GM19328 (cell line): ENCODE results near the gene KLHL7.
"Not testable (repeated sequence)": the region's sequence is repeated elsewhere in the genome, so short reads cannot be mapped to it uniquely, and the experiment has no call there.

Source experiments
- ATAC-seq: cut with Tn5 transposase; IDR thresholded peaks from one replicate; pipeline ENCODE4 v1.9.1; 2021; ENCODE audit warnings: mild to moderate bottlenecking, moderate library complexity; ENCODE audit not compliant: unreplicated experiment

Gene KLHL7

DNA sequence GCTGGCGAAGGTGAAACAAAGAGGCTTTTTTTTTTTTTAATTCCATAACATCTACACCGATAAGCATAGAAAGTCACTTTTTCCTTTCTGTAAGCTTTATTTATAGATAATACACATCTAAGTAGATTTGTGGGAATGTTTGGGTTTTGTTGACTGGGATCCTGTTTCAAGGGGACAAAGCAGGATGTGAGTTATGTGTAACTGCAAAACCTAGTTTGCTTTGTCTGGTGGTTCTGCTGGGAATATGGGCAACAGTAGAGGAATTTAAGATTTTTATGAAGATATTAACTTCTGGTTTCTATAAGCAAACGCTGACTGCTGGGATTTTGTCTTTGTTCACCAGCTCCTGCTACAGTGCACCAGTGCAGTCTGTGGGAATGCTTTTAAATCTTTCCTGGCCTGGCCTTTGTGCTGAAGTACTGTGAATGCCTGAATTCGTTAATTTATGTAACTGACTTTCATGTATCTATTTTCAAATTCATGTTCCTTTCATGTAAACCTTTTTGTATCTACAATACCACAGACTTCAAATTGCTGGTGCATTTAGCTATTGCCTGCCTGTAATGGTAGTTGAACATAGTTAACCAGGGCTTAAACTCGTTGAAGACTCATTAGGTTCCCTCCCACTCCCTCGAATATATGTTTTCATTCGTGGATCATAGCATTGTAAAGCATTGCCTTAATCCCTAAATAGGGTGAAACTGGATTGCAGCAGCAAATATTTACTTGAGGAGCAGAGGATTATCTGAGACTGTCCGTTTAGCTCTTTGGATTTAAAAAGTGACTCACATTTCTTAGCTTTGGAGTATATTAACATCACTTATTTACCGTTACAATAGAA lies 1.5 kb downstream of the KLHL7 start:
- no peak for ATAC-seq

DNA sequence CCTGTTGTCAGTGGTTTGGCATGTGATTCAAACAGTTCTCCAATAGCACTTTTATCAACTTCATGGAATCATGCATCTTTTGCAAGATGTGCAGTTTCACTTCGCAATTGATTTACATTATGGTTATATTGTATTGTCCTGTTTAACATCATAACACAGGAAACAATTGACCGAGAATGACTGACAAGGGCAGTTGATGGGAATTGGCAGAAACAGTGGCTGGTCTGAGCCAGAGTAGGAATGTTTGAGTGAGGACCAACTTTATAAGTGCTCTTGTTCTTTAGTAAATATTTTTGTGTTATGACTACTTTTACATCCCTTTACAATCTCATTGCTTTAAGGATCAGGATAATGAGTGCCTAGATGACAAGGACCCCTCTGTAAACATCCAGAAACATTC lies 2.2 kb downstream of the KLHL7 start:
- ATAC-seq = no peak

DNA sequence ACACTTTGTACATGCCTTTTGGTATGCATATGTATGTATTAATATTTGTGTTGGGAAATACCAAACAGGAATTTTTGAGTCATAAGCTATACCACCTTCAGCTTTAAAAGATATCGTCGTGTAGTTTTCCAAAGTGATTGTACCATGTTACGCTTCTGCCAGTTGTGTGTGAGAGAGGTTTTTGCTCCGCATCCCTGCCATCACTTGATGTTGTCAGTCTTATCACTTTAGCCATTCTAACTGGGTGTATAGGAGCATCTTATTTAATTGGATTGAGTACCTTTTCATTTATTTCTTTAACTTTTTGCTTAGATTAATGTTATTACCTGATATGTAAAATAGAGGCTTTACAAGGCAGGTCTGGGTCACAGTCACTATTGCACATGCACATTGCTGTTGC lies 3.4 kb downstream of the KLHL7 start:
- ATAC-seq = no peak

DNA sequence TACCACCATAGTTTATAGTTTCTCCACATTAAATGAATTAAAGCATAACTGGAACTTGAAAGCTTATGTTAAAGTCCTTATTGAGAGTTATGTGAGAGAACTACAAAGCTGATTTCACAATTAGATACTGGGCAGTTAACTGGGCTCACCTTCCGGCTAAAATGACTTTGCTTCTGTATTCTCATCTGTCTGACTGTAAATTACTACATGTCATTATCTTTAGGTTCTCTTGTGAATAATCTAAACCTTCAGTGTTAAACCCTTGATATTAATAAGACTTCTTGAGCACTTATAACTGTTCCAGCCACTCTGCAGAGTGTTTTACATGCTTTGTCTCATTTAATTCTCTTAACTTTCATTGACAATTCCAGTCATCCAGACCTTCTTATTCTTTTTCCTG lies 3.9 kb downstream of the KLHL7 start:
- no peak for ATAC-seq

DNA sequence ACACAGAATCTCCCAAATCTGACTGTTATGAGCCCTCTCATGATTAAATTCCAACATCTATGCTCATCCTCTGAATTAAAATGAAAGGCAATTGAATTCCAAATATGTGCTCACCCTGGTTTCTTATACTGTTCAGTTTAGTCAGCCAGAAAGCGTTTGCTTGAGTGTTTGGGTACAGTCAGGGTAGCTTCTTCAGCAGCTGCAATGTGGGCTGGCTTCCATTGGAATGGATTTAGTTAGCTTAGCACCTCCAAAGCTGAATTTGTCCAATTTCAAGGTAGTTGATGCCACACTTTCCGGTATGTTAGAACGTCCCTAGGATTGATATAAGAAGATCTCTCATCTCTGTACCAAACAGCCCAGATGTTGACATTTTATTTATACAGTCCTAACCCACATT lies 9.3 kb downstream of the KLHL7 start:
- ATAC-seq = no peak

DNA sequence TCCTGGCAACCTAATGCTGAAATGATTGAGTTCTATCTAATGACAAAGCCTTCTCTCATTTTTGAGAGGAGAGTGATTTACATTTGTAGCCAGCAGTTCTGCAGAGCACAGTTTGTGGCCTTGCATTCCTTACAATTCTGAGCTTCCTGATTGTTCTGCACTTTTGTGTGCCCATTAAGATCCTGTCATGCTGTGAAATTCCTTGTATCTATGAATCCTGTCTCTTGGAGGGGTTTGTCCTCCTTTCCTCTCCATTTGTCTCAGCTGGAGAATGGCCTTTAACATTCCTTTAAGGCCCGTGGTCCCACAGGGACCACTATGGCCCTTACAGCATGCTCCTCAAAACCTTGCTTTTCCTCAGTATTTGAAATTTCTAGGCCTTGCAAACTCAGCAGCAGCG lies 10.4 kb downstream of the KLHL7 start:
- ATAC-seq = no peak

DNA sequence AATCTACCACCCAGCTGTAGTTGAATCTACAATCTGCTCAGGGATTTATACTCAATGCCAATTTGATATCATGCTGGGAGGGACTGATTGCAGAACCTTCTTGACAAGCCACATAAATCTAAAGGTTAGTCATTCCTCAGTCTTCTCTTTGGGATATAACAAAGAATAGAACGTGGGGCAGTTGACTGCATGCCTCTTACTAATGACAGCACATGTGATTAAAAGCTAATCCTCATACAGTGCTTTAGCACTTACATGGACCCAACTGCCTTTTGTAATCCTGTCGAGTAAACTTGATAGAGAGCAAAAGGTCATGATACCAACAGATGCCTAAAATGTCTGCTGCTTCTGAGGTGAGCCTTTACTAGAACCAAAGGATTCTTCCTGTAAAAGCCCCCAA lies 12.3 kb downstream of the KLHL7 start:
- no peak for ATAC-seq

DNA sequence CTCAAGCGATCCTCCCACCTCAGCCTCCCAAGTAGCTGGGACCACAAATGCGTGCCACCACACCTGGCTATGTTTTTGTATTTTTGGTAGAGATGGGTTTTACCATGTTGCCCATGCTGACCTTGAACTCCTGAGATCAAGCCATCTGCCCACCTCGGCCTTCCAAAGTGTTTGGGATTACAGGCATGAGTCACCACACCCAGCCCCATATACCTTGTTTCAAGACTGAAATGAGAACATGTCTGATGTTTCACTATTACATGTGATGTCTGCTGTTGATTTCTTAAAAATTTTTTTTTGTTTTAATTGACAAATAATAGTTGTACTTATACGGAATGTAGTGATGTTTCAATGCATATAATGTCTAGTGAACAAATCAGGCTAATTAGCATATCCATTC lies 14.5 kb downstream of the KLHL7 start:
- ATAC-seq = no peak

DNA sequence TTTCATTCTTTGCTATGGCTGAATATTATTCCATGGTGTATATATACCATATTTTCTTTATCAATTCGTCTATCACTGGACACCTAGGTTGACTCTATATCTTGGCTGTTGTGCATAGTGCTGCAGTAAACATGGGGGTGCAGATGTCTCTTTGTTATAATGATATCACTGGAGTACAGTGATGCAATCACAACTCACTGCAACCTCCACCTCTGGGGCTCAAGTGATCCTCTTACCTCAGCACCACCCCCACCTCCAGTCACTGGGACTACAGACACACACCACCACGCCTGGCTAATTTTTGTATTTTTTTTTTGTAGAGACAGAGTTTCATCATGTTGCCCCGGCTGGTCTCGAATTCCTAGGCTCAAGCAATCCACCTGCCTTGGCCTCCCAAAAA lies 15.6 kb downstream of the KLHL7 start:
- ATAC-seq = no peak

DNA sequence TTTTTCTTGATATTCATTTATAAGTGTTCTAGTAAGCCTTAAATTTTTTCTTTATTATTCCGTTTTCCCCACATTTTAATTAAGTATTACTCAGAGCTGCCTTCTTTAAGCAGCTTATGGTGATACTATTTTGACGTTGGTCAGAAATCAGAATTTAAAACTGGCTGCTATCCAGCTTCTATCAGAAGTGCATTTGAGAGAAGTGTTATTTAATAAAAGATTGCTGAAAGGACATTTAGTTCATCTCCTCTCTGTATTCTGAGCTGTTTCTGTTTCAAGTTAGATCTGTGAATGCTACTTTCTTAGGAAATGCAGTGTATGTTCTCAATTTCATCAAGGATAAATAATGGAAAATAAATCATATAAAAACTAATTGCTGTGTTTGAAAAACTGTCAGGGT lies 17.4 kb downstream of the KLHL7 start:
- ATAC-seq = no peak

DNA sequence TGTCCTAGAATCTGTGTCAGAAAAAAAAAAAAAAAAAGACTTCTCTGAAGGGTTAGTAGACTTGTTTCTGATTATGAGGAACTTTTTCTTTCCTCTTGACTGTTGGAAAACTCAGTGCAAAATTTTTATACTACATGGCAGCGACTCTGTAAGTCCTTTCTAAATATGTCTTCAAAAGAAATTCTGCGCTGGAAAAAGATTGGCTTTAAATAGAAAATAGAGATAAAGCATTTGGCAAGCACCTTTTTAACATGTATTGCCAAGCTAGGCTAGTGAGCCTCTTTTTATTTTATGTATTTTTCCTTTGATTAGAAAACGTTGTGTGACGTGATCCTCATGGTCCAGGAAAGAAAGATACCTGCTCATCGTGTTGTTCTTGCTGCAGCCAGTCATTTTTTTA lies 17.9 kb downstream of the KLHL7 start:
- ATAC-seq = no peak

DNA sequence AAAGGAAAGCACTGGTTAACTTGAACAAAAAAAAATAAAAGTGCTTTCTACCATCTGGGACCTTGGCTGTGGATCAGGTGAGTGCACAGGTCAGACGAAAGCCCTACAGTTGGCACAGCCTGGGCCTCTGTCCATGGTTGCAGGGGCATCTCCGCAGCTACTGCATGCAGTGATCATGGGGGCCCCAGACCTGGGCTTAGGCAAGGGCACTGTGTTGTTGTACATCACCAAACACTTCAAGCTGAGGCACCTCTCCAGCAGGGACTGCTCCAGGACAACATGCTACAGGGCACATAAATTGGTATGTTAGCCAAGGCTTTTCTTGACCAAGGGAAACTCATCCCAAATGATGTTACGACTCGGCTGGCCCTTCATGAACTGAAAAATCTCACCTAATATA lies 23.5 kb downstream of the KLHL7 start:
- no peak for ATAC-seq

DNA sequence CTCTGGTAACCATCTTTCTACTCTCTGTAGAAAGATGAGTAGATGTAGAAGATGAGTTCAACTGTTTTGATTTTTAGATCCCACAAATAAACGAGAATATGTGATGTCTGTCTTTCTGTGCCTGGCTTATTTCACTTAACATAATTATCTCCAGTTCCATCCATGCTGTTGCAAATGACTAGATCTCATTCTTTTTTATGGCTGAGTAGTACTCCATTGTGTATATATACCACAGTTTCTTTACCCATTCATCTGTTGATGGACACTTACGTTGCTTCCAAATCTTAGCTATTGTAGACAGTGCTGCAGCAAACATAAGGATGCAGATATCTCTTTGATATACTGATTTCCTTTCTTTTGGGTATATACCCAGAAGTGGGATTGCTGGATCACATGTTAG lies 26.2 kb downstream of the KLHL7 start:
- not testable (repeated sequence) for ATAC-seq

DNA sequence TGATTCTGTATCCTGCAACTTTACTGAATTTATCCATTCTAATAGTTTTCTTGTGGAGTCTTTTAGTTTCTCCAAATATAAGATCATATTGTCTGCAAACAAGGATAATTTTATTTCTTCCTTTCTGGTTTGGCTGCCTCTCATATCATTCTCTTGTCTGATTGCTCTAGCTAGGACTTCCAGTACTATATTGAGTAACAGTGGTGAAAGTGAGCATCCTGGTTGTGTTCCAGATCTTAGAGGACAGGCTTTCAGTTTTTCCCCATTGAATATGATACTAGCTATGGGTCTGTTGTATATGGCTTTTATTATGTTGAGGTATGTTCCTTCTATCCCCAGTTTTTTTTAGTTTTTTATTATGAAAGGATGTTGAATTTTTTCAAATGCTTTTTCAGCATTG lies 28.2 kb downstream of the KLHL7 start:
- no peak for ATAC-seq

DNA sequence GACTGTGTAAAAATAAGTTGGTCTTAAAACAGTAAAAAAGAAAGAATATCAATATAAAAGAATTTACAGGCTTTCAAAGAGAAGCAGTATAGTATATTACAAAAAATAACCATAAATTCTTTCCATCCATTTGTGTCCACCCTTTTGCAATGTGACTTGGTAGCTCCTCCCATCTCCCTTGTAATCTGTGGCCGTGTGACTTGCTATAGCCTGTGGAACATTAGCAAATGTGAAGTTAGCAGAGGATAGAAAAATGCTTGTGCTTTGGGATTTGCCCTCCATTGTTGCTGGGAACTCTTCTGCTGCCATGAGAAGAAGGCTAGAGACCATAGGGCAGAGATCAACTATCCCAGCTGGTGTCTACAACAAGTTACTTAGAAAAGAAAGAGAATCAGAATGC lies 30.2 kb downstream of the KLHL7 start:
- ATAC-seq = no peak

DNA sequence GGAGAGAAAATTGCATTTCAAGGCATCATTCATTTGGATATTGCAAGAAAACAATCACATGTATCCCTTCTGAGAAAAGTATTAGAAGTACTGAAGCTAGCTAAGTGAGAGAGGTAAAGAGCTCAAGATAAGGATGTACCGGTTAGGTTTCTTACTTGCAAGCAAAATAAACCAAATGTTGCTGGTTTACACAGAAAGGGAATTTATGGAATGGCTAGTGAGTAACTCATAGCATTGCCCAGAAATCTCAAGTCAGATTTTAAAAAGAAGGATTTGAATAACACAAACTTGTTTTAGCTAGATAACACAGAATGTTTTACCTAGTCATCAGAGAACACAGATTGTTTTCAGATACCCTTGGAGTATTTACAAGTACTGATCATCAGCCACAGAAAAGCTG lies 30.6 kb downstream of the KLHL7 start:
- ATAC-seq = no peak

DNA sequence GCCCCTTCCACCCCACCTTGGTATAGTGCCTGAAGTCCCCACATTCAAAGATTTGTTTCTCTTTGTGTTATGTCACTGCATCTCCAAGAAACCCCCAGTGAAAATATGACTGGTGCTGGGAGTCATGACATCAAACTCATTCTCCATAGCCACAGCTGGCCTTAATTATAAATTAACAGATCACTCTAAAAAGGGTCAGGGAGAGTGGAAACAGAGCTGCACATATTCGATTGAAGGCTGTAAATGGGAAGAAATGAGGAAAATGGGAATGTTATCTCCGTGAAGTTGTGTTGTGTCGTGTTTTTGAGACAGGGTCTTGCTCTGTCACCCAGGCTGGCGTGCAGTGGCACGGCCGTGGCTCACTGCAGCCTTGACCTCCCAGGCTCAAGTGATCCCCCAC lies 52.1 kb downstream of the KLHL7 start:
- no peak for ATAC-seq

DNA sequence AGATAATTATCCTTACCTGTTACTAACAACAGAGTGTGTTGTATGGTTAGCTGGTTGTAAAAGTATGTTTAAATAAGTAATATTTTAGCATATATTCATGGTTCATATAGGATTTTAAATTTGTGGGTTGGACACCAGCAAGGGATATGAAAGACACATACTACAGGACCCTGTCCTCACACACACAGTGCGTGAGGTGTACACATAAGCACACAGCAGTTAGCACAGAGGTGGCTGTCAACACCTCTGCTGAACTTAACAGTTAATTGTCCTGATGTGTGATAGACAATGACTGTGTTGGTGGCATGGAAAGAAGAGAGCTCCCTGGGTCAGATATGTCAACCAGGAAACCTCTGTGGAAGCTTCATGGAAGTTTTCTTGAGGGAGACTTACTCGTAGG lies 53.0 kb downstream of the KLHL7 start:
- no peak for ATAC-seq

DNA sequence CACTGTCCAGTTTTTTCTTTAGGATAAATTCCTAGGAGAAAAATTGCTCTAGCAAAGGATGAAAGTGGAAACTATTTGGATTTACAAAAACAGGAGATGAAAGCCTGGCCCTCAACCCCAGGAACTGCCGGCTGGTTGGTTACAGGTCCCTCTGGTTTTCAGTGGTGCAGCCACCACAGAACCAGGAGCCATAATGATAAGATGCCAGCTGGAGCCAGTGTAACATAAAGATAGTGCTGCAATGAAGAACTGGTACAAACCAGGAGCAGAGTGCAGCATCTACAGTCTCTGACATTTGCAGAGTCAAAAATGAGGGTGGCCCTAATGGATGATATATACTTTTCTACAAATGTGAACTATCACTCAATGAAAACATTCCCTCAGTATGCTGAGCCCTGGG lies 55.9 kb downstream of the KLHL7 start:
- ATAC-seq = no peak

DNA sequence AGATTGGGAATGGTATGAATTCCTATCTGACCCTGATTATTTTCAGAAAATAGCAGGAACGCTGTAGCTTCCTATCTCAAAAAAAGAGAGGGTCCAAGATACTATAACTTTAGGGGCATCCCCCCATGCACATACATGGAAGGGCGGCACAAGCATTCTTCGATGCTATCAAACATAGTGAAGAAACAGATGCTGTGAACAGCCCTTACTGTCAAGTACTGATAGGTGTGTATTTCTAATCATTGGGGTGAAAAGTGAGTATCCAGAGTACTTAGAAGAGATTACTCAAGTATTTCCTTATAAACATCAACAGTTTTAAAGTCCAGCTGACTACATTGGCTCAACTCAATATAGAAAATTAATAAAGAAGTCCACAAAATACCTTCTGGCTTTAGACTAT lies 59.3 kb downstream of the KLHL7 start:
- ATAC-seq = no peak

DNA sequence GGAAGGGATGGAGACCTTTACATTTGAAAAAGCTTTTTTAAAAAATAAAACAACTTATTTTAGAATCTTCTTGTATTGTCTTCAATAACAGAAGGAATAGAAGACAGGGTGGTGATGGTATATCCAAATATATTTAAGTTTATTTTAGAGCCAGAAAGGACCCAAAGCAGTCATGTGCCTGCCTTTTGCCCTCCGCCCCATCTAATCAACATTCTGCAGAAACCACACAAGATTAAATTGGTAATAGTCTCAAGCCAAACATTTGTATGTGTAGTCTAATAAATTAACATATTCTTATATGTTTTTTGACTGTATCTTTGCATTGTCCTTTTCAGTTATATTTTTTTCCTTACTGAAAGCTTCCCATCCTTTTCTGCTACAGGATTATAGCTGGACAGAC lies 59.7 kb downstream of the KLHL7 start:
- ATAC-seq = no peak

DNA sequence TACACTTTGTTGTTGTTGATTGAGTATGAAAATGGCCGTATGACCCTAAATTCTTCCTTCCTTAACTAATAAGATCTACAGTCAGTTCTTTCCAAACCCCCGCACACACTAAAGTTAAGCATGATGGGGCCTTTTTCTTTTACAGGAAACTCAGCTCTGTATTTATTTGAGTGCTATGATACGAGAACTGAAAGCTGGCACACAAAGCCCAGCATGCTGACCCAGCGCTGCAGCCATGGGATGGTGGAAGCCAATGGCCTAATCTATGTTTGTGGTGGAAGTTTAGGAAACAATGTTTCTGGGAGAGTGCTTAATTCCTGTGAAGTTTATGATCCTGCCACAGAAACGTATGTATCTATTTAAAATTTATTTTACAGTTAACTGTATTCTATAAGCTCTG lies 62.1 kb downstream of the KLHL7 start:
- no peak for ATAC-seq
